SHP77 treated with DMSO at 0.1 percent for 48 hours (cell line): ENCODE results near the gene CALM3.
"Not testable (repeated sequence)": the region's sequence is repeated elsewhere in the genome, so short reads cannot be mapped to it uniquely, and the experiment has no call there.

ENCODE experiments used
- DNase-seq: peaks from one replicate; lab custom pipeline; 2025; lab: John Stamatoyannopoulos, UW

CALM3 gene

DNA sequence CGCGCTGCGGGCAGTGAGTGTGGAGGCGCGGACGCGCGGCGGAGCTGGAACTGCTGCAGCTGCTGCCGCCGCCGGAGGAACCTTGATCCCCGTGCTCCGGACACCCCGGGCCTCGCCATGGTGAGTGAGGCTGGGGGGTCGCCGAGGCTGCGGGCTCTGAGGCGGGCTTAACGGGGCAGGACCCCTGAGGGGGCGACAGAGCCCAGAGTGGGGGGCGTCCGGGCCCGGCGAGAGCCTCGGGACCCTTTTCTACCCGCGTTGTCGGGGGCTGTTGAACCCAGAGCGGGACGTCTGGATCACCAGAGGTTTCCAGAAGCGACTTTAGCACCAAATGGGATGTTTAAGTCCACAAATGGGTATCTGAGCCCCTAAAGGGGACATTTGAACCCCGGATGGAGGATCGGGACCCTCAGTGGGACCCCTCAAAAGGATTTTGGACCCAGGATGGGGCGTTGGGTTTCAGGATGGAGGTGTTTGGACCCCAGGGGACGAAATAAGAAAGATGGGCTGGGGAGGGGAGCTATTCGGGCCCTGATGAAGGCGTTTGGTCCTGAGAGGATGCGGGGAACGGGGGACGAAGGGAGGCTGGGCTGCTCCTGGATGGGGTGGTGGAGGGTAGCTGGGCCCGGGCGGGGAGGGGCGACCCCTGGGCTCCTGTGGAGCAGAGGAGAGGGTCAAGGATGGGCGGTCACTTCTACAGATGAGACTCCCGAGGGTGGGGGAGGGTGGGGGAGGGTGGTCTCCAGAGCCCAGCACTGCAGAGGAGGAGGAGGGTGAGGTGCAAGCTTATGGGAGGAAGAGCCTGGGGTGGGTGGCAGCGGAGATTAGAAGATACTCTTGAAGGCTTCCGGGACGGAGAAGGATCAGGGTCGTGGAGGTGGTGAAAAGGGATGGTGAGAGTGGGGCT lies at the start of gene CALM3:
CALM3 (plus strand) TSS at position 13 of the 907 bp plus-strand sequence; CDS start at position 118, 105 bp downstream.
- DNase-seq = no peak

DNA sequence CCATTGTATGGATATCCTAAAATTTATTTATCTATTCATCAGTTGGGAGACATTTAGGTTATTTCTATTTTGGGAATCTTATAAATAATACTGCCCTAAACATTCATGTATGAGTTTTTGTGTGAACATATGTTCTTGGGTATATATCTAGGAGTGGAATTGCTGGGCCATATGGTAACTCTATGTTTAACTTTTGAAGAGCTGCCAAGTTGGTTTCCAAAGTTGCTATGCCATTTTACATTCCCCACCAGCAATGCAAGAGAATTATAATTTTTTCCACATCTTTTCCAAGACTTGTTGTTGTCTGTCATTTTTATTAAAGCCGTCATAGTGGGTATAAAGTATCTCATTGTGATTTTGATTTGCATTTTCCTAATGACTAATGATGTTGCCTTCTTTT lies 48.2 kb upstream of the CALM3 start:
- no peak for DNase-seq

DNA sequence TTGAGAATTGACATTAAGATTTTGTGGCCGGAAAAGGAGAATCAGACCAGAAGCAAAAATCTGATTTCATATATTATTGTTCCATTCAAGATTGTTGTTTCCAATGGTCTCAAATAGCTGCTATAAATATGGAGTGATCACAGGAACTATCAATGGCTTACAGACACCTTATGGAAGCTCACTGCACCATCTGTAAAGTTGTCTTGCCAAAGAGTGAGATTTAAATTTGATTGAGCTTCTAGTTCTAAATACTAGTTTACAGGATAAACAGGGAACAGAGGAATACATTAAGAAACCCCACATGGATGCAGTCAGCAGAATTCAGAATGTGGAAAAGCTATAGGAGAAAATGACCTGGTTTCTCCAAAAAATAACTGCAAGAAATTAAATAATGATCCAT lies 47.0 kb upstream of the CALM3 start:
- DNase-seq = no peak

GRCh38 chr19:46555628-46556280 lies 45.4 kb upstream of the CALM3 start:
- no peak for DNase-seq

GRCh38 chr19:46556471-46556870 lies 44.7 kb upstream of the CALM3 start:
- DNase-seq = not testable (repeated sequence)

DNA sequence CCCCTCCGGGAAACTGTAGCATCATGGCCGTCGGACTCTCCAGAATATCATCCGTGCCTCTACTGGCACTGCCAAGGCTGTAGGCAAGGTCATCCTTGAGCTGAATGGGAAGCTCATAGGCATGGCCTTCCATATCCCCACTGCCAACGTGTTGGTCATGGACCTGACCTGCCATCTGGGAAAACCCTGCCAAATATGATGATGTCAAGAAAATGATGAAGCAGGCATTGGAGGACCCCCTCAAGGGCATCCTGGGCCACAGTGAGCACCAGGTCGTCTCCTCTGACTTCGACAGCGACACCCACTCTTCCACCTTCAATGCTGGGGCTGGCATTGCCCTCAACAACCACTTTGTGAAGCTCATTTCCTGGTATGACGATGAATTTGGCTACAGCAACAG lies 41.9 kb upstream of the CALM3 start:
- DNase-seq = no peak

DNA sequence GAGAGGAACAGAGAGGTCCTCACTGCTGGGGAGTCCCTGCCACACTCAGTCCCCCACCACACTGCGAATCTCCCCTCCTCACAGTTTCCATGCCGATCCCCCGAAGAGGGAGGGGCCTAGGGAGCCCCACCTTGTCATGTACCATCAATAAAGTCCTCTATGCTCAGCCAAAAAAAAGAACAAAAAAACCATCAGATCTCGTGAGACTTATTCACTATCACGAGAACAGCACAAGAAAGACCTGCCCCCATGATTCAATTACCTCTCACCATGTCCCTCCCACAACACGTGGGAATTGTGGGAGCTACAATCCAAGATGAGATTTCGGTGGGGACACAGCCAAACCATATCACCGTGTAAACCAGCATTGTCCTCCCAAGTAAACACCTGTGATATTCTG lies 41.5 kb upstream of the CALM3 start:
- not testable (repeated sequence) for DNase-seq

DNA sequence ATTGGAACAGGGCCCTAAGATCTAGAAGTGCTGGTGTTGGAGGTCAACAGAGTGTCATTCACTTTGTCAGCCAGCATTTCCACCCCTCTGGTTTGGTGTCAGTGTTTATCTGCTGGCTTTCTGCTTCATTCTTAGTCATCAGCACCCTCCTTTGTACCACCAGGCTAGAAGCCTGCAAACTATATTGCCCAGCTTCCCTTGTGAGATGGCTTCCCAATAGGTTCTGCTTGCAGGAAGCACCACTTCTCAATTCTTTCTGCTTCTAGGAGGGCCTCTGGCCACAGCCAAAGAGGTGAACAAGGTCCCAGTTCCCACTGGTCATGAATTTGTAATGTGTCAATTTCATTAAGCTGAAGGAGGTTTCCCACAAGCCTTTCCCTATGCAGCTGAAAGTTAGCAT lies 36.4 kb upstream of the CALM3 start:
- DNase-seq = no peak

GRCh38 chr19:46571495-46571894 lies 29.6 kb upstream of the CALM3 start:
- DNase-seq = no peak

DNA sequence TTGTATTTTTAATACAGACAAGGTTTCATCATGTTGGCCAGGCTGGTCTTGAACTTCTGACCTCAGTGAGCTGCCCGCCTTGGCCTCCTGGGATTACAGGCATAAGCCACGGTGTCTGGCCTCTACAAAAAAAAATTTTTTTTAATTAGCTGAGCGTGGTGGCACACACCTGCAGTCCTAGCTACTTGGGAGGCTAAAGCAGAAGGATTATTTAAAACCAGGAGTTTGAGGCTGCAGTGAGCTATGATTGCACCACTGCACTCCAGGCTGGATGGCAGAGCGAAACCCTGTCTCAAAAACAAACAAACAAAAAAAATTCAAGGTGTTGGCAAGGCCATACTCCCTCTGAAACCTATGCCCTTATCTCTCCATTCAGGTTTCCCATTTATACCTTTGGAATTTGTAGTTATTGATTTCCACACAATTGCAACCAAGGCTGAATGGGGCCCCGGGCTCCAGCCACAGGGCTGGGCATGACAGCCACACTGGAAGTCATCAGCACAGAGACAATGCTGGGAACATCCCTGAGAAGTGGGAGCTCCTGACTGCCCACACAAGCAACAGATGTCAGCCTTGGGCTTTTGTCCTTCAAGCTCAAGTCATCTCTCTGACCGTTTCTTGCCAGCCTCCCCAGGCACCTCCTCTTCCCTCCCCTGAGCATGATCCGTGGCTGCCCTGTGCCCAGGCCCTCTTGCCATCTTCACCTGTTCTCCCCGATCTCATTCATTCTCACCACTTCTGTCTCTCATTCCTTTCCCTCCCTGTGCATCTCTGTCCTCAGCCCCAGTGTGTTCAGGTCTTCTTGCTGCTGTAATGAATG lies 27.2 kb upstream of the CALM3 start:
- no peak for DNase-seq

DNA sequence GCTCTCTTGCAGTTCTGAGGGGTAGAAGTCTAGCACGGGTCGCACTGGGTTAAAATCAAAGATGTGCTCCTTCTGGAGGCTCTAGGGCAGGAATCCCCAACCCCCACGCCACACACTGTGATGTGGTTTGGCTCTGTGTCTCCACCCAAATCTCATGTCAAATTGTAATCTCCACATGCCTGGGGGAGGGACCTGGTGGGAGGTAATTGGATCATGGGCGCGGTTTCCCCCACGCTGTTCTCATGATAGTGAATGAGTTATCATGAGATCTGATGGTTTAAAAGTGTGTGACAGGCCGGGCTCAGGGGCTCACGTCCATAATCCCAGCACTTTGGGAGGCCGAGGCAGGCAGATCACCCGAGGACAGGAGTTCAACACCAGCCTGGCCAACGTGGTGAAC lies 26.6 kb upstream of the CALM3 start:
- no peak for DNase-seq

DNA sequence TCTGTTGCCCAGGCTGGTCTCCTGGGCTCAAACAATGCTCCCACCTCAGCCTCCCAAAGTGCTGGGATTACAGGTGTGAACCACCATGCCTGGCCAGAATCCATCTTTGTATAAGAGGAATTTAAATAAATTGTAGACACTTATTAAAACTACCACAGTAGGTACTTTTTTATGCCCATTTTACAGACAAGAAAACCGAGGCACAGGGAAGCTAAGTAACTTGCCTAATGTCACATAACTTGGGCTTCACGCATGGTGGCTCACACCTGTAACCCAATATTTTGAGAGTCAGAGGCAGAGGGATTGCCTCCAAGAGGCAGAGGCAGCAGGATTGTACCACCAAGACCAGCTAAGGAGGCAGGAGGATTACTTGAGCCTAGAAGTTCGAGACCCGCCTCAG lies 22.7 kb upstream of the CALM3 start:
- no peak for DNase-seq

DNA sequence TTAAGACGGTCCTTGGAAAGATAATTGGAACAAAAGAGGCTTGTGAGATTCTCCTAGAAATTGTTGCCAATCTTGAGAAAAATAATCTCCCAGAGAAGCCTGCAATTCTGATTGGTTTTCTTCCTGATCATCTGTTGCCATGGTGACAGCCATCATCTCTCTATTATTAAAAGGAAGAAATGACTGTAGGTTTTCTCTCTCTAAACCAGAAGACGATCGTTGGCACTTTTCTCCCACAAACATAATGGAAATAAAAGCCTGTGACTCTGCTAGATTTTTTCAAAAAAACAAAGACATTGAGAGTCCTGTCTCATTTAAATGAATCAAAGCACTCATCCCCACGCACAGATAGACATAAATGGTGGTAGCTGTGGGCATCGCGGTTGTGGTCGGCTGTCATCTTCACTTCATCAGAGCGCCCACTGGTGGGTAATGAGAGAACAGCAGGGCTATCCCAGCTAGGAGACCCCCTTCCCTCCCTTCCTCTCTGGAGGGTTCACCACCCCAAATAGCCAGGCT lies 21.7 kb upstream of the CALM3 start:
- no peak for DNase-seq

- no peak for DNase-seq
These were observed 20.9 kb upstream of the CALM3 start for GRCh38 chr19:46580247-46580646.

- DNase-seq = no peak
These were observed 15.6 kb upstream of the CALM3 start for GRCh38 chr19:46585539-46585938.

DNA sequence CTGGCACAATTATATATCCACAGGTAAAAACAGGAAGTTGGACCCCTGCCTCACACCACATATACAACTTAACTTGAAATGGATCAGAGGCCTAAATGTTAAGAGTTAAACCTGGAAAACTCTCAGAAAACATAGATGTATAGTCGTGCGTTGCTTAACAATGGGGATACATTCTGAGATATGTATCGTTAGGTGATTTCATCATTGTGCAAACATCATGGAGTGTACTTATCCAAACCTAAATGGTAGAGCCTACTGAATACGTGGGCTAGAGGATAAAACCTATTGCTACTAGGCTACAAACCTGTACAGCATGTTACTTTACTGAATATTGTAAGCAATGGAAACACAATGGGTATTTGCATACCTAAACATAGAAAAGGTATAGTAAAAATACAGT lies 14.8 kb upstream of the CALM3 start:
- no peak for DNase-seq

GRCh38 chr19:46587861-46588260 lies 13.3 kb upstream of the CALM3 start:
- DNase-seq = no peak

DNA sequence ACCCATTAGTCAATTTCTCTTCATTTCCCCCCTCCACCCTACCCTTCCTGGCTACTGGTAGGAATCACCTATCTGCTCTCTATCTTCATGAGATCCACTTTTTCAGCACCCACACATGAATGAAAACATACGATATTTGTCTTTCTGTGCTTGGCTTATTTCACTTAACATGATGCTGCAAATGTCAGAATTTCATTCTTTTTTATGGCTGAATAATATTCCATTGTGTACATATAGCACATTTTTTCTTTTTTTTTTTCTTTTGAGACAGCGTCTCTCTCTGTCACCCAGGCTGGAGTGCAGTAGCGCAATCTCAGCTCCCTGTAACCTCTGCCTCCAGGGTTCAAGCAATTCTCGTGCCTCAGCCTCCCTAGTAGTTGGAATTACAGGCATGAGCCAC lies 9.9 kb upstream of the CALM3 start:
- no peak for DNase-seq

- DNase-seq = no peak
These were observed 9.3 kb upstream of the CALM3 start for GRCh38 chr19:46591870-46592269.

DNA sequence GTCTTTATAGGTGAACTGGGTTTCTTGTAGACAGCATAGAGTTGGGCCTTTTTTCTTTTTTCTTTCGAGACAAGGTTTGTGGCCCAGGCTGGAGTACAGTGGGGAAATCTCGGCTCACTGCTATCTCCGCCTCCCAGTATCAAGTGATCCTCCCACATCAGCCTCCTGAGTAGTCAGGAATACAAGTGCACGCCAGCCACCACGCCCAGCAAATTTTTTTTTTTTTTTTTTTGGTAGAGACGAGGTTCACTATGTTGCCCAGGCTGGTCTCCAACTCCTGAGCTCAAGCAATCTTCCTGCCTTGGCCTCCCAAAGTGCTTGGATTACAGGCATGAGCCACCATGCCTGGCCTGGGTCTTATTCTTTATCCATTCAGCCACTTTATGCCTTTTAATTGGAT lies 5.1 kb upstream of the CALM3 start:
- no peak for DNase-seq

DNA sequence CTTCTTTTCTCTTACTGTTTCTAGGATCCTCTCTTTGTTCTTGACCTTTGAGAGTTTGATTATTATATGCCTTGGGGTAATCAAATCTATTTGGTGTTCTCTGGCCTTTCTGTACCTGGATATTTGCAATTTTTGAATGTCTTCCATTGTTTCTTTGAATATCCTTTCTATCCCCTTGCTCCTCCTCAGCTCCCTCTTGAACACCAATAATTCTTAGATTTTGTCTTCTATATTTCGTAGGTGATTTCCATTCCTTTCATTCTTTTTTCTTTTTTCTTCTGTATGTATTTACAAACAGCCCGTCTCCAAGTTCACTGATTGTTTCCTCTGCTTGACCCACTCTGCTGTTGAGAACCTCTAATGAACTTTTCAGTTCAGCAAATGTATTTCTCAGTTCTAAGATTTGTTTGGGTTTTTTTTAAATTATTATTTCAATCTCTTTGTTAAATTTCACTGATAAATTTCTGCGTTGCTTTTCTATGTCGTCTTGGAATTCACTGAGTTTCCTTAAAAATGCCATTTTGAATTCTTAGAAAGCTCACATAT lies 2.7 kb upstream of the CALM3 start:
- no peak for DNase-seq

- no peak for DNase-seq
These were observed 1.3 kb upstream of the CALM3 start for GRCh38 chr19:46599716-46600373.
